Limb (tissue), 2 donors: ENCODE measurements around the gene STH.

Experiments
- DNase-seq, 2 donors: peaks; one replicate each; pipeline ENCODE4 v3.0.0-alpha.2; 2016; ENCODE audit errors: extremely low spot score in 2 of 2

STH gene

DNA sequence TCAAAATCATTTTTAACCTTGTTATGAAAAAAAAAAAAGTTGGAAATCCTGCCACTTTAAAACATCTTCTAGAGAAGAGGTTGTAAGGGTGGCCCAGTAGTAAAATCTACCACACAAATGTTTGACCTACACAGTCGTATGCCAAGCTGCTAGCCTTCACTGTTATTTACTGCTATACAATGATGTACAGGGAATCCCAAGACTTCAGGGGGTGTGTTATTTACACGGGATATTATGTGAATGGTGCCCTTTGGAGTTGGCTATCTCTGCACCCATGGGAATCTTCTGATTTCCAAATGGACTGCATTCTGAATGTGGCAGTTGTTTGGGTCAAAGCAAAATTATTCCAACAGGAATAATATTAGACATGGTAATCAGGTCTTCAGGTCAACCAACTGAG, 45.9 kb downstream of the STH start:
- no peak for DNase-seq

DNA sequence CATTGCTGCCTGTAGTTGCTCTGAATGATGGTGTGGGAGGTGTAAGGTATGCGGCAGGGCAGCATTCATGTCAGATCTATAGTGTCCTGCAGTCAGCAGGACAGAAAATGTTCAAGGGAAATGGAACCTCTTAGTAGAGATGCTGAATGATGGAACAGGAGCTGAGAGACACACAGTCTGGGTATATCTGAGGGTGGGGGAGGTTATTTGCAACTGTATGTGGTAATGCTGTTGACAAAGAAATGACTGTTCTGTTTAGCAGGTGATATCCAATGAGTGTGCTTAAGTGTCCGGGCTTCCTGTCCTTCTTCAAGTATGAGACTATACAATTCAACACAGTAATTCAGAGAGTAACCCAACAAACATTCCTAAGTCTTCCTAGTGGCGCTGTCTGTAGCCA, 46.6 kb downstream of the STH start:
- DNase-seq, result no peak

DNA sequence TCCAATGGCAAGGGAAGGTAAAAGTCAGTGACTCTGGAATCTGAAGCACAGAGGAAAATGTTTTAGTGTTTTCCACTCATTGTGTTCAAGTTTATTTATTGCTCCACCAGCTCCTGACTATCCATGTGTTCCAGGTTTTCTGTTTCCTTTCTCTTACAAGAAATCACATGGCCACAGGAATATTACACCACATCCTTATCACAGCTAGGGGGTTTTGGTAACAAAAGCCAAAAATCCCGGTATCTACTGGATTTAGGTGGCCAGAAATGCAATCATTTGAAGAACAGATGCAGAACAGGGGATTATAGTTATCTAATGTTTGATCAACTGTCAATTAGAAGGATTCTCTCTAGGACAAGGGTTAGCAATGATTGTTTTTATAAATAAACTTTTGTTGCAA, 47.9 kb downstream of the STH start:
- DNase-seq, result no peak

DNA sequence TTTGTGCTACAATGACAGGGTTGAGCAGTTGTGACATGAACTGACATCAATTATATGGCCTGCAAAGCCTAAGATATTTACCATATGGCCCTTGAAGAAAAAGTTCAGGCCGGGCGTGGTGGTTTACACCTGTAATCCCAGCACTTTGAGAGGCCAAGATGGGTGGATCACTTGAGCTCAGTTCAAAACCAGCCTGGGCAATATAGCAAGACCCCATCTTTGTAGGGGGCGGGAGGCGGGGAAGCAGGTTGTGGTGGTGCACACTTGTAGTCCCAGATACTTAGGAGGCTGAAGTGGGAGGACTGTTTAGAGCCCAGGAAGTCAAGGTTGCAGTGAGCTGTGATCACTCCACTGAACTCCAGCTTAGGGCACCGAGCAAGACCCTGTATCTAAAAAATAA, 48.3 kb downstream of the STH start:
- no peak for DNase-seq

DNA sequence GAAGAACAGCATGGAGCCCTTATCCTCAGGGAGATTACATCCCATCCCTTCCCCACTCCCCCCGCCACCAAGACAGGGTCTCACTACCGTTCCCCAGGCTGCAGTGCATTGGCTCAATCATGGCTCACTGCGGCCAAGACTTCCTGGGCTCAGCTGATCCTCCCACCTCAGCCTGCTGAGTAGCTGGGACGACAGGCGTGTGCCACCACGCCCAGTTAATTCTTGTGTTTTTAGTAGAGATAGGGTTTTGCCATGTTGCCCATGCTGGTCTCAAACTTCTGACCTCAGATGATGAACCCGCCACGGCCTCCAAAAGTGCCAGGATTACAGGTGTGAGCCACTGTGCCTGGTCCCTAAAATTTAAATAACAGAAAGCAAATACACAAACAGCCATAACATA, 48.8 kb downstream of the STH start:
- no peak for DNase-seq
